ENCODE measurements around the gene CAMK2B.
"Not testable (repeated sequence)": the region's sequence is repeated elsewhere in the genome, so short reads cannot be mapped to it uniquely, and the experiment has no call there.

The CAMK2B gene

GRCh38 chr7:44219371-44220045 is 105.9 kb downstream of the CAMK2B start:
- DNase-seq (ENCODE audit: insufficient read length, low spot score) (no peak), FAIRE-seq (no peak)

DNA sequence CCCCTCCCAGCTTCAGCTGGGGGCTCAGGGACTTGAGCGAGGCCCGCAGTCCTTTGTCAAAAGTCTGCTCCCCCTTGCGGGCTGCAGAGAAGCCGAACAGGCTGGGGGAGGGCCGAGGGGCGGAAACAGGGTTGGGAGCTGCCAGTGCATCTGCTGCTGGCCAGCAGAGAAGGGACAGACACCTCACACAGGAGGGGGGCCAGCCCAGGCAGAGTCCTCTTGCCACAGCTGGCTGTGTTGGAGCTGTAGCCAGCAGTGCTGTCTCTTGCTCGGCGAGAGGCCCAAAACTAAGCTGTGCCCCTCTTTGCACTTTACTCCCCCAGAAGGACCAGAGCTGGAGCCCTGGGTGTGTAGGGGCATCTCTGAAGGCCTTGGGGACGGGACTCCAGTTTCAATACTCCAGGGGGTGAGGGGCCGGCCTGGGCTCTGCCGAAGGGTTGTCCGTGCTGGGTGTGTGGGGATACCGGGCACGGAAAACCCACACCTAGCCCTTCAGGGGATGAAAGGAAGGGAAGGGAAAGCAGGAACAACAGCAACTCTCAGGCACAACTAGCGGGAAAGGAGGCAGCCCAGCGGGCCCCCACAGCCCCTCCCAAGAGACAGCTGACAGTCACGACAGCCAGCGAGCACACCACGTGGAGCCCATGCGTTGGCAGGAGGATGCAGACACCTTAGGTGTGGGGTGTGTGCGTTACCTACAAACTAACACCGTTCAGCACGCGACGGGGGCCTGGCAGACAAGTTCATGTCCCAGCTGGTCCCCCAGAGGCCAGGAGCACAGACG is 106.8 kb downstream of the CAMK2B start:
- no peak for DNase-seq (ENCODE audit: insufficient read length, low spot score)
- FAIRE-seq = no peak

DNA sequence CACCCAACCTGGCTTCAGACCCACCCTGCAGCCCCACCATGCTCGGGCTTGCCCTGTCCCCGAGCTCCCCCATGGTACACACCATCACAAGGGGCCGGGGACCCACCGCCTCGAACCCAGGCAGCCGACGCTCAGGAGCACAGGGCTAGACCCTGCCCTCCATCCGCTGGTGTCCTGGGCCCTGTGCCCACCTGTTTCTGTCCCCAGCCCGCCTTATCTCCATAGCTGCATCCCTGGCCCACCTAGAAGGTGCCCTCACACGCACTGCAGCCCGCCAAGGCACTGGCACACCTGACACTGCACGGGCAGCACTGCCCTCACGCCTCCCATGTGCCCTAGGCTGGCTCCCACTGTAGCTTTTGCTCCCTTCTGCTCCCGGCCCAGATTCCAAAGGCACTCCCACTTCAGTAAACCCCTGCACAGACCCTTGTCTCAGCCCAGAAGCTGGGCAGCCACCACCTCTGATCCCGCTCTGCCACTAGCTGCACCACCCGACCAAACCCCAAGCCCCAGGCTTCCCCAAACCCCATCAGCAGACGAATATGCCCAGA is 107.5 kb downstream of the CAMK2B start:
- no peak for FAIRE-seq

GRCh38 chr7:44217223-44217714 is 108.1 kb downstream of the CAMK2B start:
- DNase-seq (ENCODE audit: insufficient read length, low spot score) (no peak), FAIRE-seq (no peak)

More for the DNA sequence above, 107.5 kb downstream of the CAMK2B start:
- no peak for DNase-seq (ENCODE audit: insufficient read length, low spot score)

DNA sequence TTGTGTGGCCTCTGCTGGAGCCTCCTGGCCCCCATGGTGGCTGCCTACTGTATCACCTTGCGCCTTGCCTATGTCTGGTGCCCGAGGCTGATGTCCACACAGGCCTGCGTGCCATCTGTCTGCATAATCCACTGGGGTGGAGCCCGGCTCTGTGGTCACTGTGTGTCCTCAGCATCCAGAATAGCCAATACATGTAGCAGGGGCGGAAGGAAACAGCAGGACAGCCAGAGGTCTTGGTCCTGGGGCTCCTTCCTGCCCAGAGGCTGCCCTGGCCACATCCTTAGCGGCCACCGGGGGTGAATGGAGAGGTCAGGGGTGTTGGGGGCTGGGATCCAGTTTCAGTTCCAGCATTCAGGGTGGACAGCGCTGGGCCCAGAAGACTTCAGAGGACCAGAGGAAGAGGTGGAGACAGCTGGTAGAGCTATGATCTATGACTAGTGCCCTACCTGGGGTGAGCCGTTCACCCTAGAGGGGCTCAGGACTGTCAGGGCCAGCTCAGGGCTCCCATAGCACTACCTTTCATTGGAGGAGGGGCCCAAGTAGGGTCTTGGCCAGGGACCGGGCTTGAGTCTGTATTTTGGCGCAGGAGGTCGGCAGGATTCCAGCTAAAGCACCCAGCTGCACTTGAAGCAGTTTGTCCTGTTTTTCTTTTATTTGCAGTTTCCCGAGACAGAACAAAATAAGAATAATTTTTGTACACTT is 108.7 kb downstream of the CAMK2B start:
- FAIRE-seq (no peak), DNase-seq (ENCODE audit: insufficient read length, low spot score) (no peak)

GRCh38 chr7:44216019-44216418 is 109.4 kb downstream of the CAMK2B start:
- DNase-seq (ENCODE audit: insufficient read length, low spot score) (no peak), FAIRE-seq (no peak)

- no peak for FAIRE-seq
- no peak for DNase-seq (ENCODE audit: insufficient read length, low spot score)
Measured at GRCh38 chr7:44215531-44215930, 109.9 kb downstream of the CAMK2B start.

GRCh38 chr7:44213877-44214388 is 111.5 kb downstream of the CAMK2B start:
- DNase-seq (ENCODE audit: insufficient read length, low spot score) (no peak), FAIRE-seq (peak; percentile 52)

DNA sequence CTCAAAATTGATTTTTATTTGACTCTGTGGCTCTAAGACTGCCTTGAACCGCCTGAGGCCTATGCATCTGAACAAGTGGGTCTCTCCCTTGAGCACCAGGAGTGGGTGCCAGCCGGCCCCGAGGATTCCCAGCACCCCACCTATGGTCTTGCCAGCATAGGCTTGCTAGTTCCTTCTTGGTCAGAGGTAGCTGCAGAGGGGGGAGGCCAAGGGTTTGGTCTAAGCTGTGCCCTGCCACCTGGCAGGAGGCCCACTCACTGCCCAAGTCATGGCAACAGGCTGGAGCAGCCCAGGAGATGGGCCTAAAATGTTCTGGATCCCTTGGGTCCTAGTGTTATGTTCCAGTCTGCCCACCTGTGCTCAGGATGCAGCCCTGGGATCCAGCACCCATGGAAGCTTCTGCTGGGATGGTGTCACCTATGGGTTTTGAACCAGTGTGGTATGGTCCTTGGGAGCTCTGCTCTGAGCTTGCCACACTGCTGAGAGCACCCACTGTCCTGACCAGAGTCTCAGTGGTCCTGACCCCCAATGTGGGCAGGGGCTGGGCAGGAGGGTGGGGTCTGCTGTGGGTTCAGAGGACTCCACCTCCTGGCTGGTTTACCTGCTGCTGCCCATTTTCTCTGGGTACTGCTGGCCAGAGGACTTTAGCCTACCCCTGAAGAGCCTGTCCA is 112.1 kb downstream of the CAMK2B start:
- DNase-seq (ENCODE audit: insufficient read length, low spot score) = no peak
- FAIRE-seq = no peak

DNA sequence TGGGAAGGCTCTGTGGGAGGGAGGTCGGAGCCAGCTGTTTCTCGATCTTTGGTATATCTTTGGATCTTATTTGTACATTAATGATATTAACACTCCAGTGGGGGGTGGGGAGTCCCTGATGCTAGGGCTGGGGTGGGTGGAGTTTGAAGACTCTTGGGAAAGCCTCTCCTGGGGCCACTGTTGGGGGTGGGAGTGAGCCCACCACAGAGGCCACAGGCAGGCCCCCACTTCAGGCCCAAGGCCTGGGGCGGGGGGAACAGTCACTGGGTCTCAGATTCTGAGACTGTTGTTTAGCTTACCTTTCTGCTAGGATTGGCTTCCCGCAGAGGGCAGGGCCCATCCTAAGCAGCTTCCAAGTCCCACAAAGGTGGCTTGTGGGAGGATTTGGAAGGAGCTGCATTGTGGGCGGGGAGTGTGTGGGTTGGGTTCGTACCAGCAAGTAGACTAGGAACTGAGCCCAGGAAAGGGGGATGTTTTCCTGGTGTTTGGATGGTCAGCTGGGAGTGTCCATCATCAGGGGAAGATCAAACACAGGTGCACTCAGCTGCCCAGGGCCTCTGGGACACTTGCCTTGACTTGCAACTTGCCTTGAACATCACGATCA is 112.7 kb downstream of the CAMK2B start:
- no peak for FAIRE-seq
- DNase-seq (ENCODE audit: insufficient read length, low spot score) = no peak

GRCh38 chr7:44212018-44212417 is 113.4 kb downstream of the CAMK2B start:
- FAIRE-seq = no peak
- no peak for DNase-seq (ENCODE audit: insufficient read length, low spot score)

GRCh38 chr7:44211126-44211675 is 114.2 kb downstream of the CAMK2B start:
- FAIRE-seq (no peak), DNase-seq (ENCODE audit: insufficient read length, low spot score) (no peak)

- DNase-seq (ENCODE audit: insufficient read length, low spot score) (no peak), FAIRE-seq (no peak)
Measured at GRCh38 chr7:44210107-44210506, 115.3 kb downstream of the CAMK2B start.

GRCh38 chr7:44208085-44208484 is 117.3 kb downstream of the CAMK2B start:
- FAIRE-seq (no peak), DNase-seq (ENCODE audit: insufficient read length, low spot score) (no peak)

- FAIRE-seq = no peak
Measured at GRCh38 chr7:44206008-44206407, 119.4 kb downstream of the CAMK2B start.

DNA sequence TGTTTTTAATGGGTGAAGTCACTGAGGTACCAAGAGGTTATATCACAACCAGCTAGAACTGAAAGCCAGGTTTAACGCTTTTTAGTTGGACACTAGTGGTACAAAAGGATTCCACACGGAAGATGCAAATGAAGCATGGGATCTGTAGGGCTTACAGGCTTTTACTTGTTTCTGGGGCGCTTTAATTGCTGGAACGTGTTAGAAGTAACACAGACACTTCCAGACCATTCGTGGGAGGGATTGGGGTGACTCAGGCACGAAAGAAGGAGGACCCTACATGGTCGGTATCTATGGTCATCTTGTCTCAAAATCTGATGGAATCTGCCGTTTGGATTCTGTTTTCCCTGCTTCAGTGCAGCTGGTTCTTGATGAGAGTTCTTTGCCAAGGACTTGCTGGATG is 123.6 kb downstream of the CAMK2B start:
- FAIRE-seq (peak; percentile 78), DNase-seq (ENCODE audit: insufficient read length, low spot score) (no peak)

More at GRCh38 chr7:44206008-44206407, 119.4 kb downstream of the CAMK2B start:
- no peak for DNase-seq (ENCODE audit: insufficient read length, low spot score)

GRCh38 chr7:44200699-44201461 is 124.5 kb downstream of the CAMK2B start, which contains the start of gene YKT6:
Gene YKT6, plus strand, starts transcription at chr7:44200978. Its CDS starts 158 bp downstream, at chr7:44201136.
- peak; percentile 99 for FAIRE-seq

GRCh38 chr7:44200163-44200562 is 125.2 kb downstream of the CAMK2B start:
- not testable (repeated sequence) for DNase-seq (ENCODE audit: insufficient read length, low spot score); FAIRE-seq

More at GRCh38 chr7:44200699-44201461, 124.5 kb downstream of the CAMK2B start, which contains the start of gene YKT6:
- peak; percentile 99 for DNase-seq (ENCODE audit: insufficient read length, low spot score)

DNA sequence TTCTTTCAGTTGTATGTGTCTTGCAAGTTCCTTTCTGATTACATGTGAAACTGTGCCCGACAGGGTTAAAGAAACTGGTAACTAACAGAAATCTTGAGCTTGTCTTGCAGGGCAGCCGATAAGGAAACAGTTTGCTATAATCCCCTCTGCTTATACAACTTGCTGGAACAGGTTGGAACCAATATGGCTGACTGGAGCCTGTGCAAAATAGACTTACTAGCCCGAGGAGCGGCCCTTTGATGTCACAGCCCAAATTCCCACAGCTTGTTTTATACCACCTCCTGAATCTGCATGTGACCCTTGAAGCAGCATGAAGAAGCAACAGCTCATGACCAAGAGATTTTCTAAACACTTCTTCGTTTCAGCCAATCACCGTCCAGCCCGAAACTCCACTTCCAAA is 127.9 kb downstream of the CAMK2B start:
- FAIRE-seq = no peak
- no peak for DNase-seq (ENCODE audit: insufficient read length, low spot score)

Data from GM19239 (cell line).